ENCODE results near the gene PLIN5. TPM values are rescaled to one million over a fixed set of nuclear protein-coding genes. Genes with fewer than 3 reads are reported as not detected.

Gene PLIN5
- total RNA-seq, 1 experiment from 2014 or later = 3.9 TPM

DNA sequence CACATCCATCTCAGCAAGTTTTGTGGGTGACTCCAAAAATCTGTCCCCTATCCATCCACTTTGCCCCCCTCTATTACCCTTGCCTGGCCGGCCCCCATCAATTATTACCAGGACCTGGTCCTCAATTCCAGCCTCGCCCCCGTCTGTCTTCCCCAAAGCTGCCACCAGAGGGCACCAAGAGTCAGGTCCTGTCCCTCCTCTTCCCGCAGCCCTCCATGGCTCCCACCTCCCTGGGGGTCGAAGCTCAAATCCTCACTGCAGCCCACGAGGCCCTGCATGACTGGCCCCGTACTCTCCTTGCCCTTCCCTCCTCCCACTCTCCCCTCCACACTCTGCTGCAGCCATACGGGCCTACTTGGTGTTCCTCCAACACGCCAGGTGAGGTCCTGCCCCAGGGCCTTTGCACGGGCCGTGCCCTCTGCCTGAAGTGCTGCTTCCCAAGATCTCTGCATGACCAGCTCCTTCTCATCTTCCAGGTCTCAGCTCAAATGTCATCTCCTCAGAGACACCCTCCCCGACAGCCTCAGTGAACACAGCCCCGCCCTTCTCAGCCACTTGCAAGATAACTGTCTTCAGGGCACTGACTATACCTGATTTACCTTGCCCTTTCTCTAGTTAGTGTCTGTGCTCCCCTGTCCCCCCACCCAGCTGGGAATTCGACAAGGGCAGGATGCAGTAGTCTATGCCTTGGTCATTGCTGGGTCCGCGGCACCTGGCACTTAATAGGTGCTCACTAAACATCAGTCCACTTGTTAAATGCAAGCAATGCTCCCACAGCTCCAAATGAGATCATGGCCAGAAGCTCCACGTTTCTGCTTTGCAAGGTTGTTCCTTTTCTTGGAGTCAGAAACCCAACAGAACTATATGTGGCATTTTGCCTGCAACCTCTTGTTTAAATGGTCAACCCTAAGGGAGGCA, 41.3 kb upstream of the PLIN5 start:
- TF ChIP-seq CTCF (conservative IDR thresholded peaks at IDR 0.05) = peak; percentile 81
- H3K23ac ChIP-seq (ENCODE audit: insufficient read length, low read depth, low read length) = no peak overlapping the region
- no peaks in the 10 kb centered on the region for H3K27me3 ChIP-seq (ENCODE audit: insufficient read depth, low read length)
- H3K4me1 Mint-ChIP-seq = peaks cover 15 to 35% of the 10 kb centered on the region in 2 experiments
- H2BK5ac ChIP-seq (ENCODE audit: insufficient read length, low read length) = no peak overlapping the region
- H2AK5ac ChIP-seq (ENCODE audit: insufficient read length, low read length) = no peak overlapping the region
- no peak overlapping the region for H2AFZ ChIP-seq (ENCODE audit: low read length)
- H2BK15ac ChIP-seq (ENCODE audit: low read depth, low read length) = no peak overlapping the region
- no peak overlapping the region for H3K56ac ChIP-seq (ENCODE audit: insufficient read length, low read depth, low read length)
- peak overlapping the region; percentile 25 to 32; a peak in 1 of 5 replicates for H3K4me3 Mint-ChIP-seq
- no peak overlapping the region for H2BK12ac ChIP-seq (ENCODE audit: insufficient read length, low read depth, low read length)
- no peaks in the 10 kb centered on the region; the same call in 1 of the 2 replicates for H3K79me2 ChIP-seq (ENCODE audit: insufficient read depth, low read length)
- no peak overlapping the region for H3K9ac ChIP-seq (ENCODE audit: extremely low read depth, insufficient read length, low read length)
- no peak overlapping the region for H3K4me2 ChIP-seq (ENCODE audit: insufficient read depth, insufficient read length, low read length)
- no CpG with 5 or more reads among the region's 17 CpGs for WGBS (ENCODE audit: extremely low coverage, insufficient read length, low lambda C conversion rate)
- H4K20me1 ChIP-seq (ENCODE audit: control insufficient read depth, insufficient read depth, insufficient read length) = no peaks in the 10 kb centered on the region
- H3K14ac ChIP-seq (ENCODE audit: insufficient read depth, low read length) = no peak overlapping the region
- no peaks in the 10 kb centered on the region for H3K23me2 ChIP-seq (ENCODE audit: insufficient read length, low read depth, low read length, poor library complexity, severe bottlenecking)
- H3K27me3 Mint-ChIP-seq (ENCODE audit: low read depth) = peaks cover 14% of the 10 kb centered on the region
- no peak overlapping the region for H3K18ac ChIP-seq (ENCODE audit: insufficient read length, low read depth, low read length)
- H4K8ac ChIP-seq (replicated peaks; ENCODE audit: insufficient read length, low read depth, low read length) = no peak overlapping the region
- H4K5ac ChIP-seq (ENCODE audit: insufficient read length, low read depth, low read length) = no peak overlapping the region
- peaks cover 7% of the 10 kb centered on the region for H3K79me1 ChIP-seq (ENCODE audit: insufficient read depth, low read depth, low read length, poor library complexity, severe bottlenecking)
- H2BK120ac ChIP-seq (ENCODE audit: low read depth, low read length, poor library complexity, severe bottlenecking) = no peak overlapping the region
- H3T11ph ChIP-seq (ENCODE audit: low read length) = no peak overlapping the region
- peak; percentile 84 for DNase-seq
- no peak overlapping the region for H3K27ac ChIP-seq (ENCODE audit: insufficient read length, low read depth, low read length)
- H3K36me3 Mint-ChIP-seq (ENCODE audit: insufficient read depth in 1 of 3, low read depth in 3 of 3) = peaks cover 0 to 6% (median 1%) of the 10 kb centered on the region in 3 experiments; a peak in 2 of 7 replicates
- peak overlapping the region in 2 of 3 experiments; percentile 89 to 94; a peak in 5 of 7 replicates for H3K27ac Mint-ChIP-seq
- peaks cover 4% of the 10 kb centered on the region; the same call in 1 of the 2 replicates for H3K4me1 ChIP-seq (ENCODE audit: insufficient read depth, low read length)
- no peak overlapping the region for H4K91ac ChIP-seq (ENCODE audit: insufficient read length, low read depth, low read length)
- no peak overlapping the region for H2BK20ac ChIP-seq (ENCODE audit: low read depth, low read length, poor library complexity, severe bottlenecking)
- no peak overlapping the region for H3K4ac ChIP-seq (ENCODE audit: low read depth, low read length)
- no peaks in the 10 kb centered on the region; a peak in 1 of 5 replicates for H3K9me3 Mint-ChIP-seq
- no peaks in the 10 kb centered on the region for H3K9me3 ChIP-seq (ENCODE audit: control insufficient read depth, low read depth, low read length)
